ENCODE data around the gene NOTO.

The NOTO gene

DNA sequence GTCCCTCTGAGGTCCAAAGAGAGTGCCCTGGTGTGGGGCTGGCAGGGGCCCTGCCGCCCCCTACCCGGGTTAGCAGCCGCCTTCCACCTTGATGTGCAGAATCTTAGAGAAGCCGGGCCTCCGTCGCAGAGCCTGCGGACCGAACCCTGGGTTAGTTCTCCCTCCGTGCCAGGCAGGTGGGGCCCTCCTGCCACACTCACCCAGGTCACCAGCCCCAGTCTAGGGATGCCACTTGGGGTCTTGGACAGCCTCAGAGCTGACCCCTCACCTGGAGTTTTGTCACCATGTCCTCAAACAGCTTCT, 56.5 kb downstream of the NOTO start:
- Histone ChIP-seq H3K27me3 (ENCODE audit: control insufficient read depth, insufficient read depth, low read length) (no peaks in the 10 kb centered on the region), H3K27ac (ENCODE audit: low read depth, low read length) (no peak overlapping the region), H3K9me3 (ENCODE audit: control insufficient read depth, insufficient read depth, low read length) (no peaks in the 10 kb centered on the region), H3K4me3 (ENCODE audit: low read depth, low read length) (no peak overlapping the region), H3K4me1 (ENCODE audit: control insufficient read depth, insufficient read depth, low read length) (peaks cover 13% of the 10 kb centered on the region; the same call in 1 of the 2 replicates), H3K36me3 (ENCODE audit: control insufficient read depth, insufficient read depth, low read length) (peaks cover 40% of the 10 kb centered on the region), H3K9ac (ENCODE audit: low read depth, low read length) (no peak overlapping the region)

DNA sequence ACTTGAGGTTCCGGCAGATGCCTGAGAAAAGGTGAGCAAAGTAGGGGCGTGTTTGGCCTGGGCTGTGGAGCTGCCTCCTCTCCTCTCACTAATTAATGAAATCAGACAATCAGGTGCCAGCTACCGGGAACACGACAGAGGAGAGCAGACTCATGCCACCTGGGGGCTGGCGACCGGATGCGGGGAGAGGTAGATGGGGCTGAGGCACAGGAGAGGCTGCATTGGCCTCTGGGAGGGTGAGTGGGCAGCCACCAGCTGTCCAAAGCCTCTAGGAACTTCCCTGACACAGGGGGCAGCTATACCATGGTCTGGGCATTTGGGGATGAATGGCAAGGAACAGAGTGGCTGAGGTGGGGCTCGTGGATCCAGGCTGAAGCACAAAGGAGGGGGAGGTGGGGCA, 56.9 kb downstream of the NOTO start:
- Histone ChIP-seq H3K4me1 (ENCODE audit: control insufficient read depth, insufficient read depth, low read length) (peaks cover 13% of the 10 kb centered on the region; the same call in 1 of the 2 replicates), H3K36me3 (ENCODE audit: control insufficient read depth, insufficient read depth, low read length) (peaks cover 38% of the 10 kb centered on the region), H3K27ac (ENCODE audit: low read depth, low read length) (no peak overlapping the region), H3K27me3 (ENCODE audit: control insufficient read depth, insufficient read depth, low read length) (no peaks in the 10 kb centered on the region), H3K4me3 (ENCODE audit: low read depth, low read length) (no peak overlapping the region), H3K9ac (ENCODE audit: low read depth, low read length) (no peak overlapping the region), H3K9me3 (ENCODE audit: control insufficient read depth, insufficient read depth, low read length) (no peaks in the 10 kb centered on the region)

- Histone ChIP-seq H3K9me3 (ENCODE audit: control insufficient read depth, insufficient read depth, low read length) (no peaks in the 10 kb centered on the region), H3K36me3 (ENCODE audit: control insufficient read depth, insufficient read depth, low read length) (peaks cover 33% of the 10 kb centered on the region), H3K27me3 (ENCODE audit: control insufficient read depth, insufficient read depth, low read length) (no peaks in the 10 kb centered on the region), H3K4me1 (ENCODE audit: control insufficient read depth, insufficient read depth, low read length) (peaks cover 13% of the 10 kb centered on the region; the same call in 1 of the 2 replicates), H3K9ac (ENCODE audit: low read depth, low read length) (no peak overlapping the region), H3K4me3 (ENCODE audit: low read depth, low read length) (no peak overlapping the region), H3K27ac (ENCODE audit: low read depth, low read length) (no peak overlapping the region)
Measured at GRCh38 chr2:73259704-73260337, 57.4 kb downstream of the NOTO start.

GRCh38 chr2:73260338-73260984, 58.1 kb downstream of the NOTO start:
- Histone ChIP-seq H3K27ac (ENCODE audit: low read depth, low read length) (no peak overlapping the region), H3K27me3 (ENCODE audit: control insufficient read depth, insufficient read depth, low read length) (no peaks in the 10 kb centered on the region), H3K9me3 (ENCODE audit: control insufficient read depth, insufficient read depth, low read length) (no peaks in the 10 kb centered on the region), H3K4me3 (ENCODE audit: low read depth, low read length) (no peak overlapping the region), H3K36me3 (ENCODE audit: control insufficient read depth, insufficient read depth, low read length) (peaks cover 33% of the 10 kb centered on the region), H3K4me1 (ENCODE audit: control insufficient read depth, insufficient read depth, low read length) (peaks cover 11% of the 10 kb centered on the region; the same call in 1 of the 2 replicates), H3K9ac (ENCODE audit: low read depth, low read length) (no peak overlapping the region)

Measured in HUES48 (cell line).